ENCODE measurements around the gene ZNF275. TPM values are rescaled to one million over a fixed set of nuclear protein-coding genes. Genes with fewer than 3 reads are reported as not detected.

ZNF275 gene
- 6.3 and 7.8 TPM in 2 replicates for total RNA-seq

GRCh38 chrX:153333821-153334653 is at the start of gene ZNF275:
ZNF275 (plus strand) TSS chrX:153334153; CDS start chrX:153336680, 2,527 bp downstream.

GRCh38 chrX:153321381-153322124 is 12.4 kb upstream of the ZNF275 start, which contains the start of gene PNMA6F:
PNMA6F (minus strand) TSS chrX:153321767; CDS start chrX:153320674, 1,093 bp downstream.

GRCh38 chrX:153401133-153401764 is 67.3 kb downstream of the ZNF275 start, which contains the start of gene PNMA6E:
PNMA6E (minus strand) TSS chrX:153401350; CDS start chrX:153398849, 2,501 bp downstream.

Other genes starting within 250 kb of the ZNF275 start
- gene MAGEA1, start 154.9 kb upstream of the ZNF275 start, total RNA-seq, result not detected in 2 replicates
- not detected in 2 replicates for gene PNMA6F, start 12.4 kb upstream of the ZNF275 start, total RNA-seq
- gene PNMA6E, start 67.2 kb downstream of the ZNF275 start, total RNA-seq, result not detected in 2 replicates
- gene ZFP92, start 77.3 kb downstream of the ZNF275 start, total RNA-seq, result under 0.01 TPM in 2 replicates
- 3.5 and 4.9 TPM in 2 replicates for gene TREX2, start 111.9 kb downstream of the ZNF275 start, total RNA-seq
- gene HAUS7, start 136.4 kb downstream of the ZNF275 start, total RNA-seq, result 14.3 TPM in 2 replicates
- 56.3 and 168 TPM in 2 replicates for gene BGN, start 160.8 kb downstream of the ZNF275 start, total RNA-seq
- gene ATP2B3, start 183.5 kb downstream of the ZNF275 start, total RNA-seq, result not detected in 2 replicates